NB4 (cell line): Measurements from ENCODE around the gene PRODH2.
"Not testable (repeated sequence)": the region's sequence is repeated elsewhere in the genome, so short reads cannot be mapped to it uniquely, and the experiment has no call there.

Experiments used
- CTCF ChIP-seq: IDR thresholded peaks from one replicate; pipeline ENCODE4 v1.5.1; 2012; ENCODE audit warnings: low read depth, low read length
- MAX ChIP-seq: IDR thresholded peaks from 2 replicates; pipeline ENCODE4 v1.6.1; 2011; ENCODE audit warnings: low read depth, low read length
- MYC ChIP-seq: IDR thresholded peaks from 2 replicates; pipeline ENCODE4 v1.6.1; 2011; ENCODE audit warnings: low read depth, low read length
- POLR2A ChIP-seq: IDR thresholded peaks from 2 replicates; pipeline ENCODE4 v1.6.1; 2011; ENCODE audit warnings: mild to moderate bottlenecking; ENCODE audit not compliant: insufficient read length; ENCODE audit errors: extremely low read depth

- TF ChIP-seq MAX, CTCF, POLR2A, MYC: not testable (repeated sequence)
Measured at GRCh38 chr19:35795564-35795963, 17.1 kb downstream of the PRODH2 start.
